Measurements from ENCODE around the gene NADK2. TPM values are rescaled to one million over a fixed set of nuclear protein-coding genes. Genes with fewer than 3 reads are reported as not detected.
"Not testable (repeated sequence)": the region's sequence is repeated elsewhere in the genome, so short reads cannot be mapped to it uniquely, and the experiment has no call there.

Gene NADK2
- total RNA-seq, 4 donors from 2014 or later, result 44.6 to 74.8 (median 59.5) TPM

DNA sequence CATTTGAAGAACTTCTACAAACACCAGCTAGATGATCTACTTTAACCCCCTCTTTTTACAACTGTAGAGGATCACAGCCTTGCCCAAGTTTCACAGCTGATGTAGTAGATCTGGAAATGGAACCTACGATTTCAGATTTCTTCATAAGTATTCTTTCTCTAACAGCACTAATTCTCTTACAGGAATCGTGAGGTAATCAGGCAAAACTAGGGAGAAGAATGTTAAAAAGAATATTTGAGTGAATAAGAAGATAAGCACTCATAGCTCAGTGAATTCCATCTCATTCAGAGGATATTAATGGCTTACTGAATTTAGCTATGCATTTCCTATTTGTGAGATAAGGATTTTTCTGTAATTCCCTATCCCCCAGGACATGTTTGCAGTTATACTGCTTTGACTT, 42.1 kb downstream of the NADK2 start:
- no peak overlapping the region for H3K4me3 ChIP-seq
- no peaks in the 10 kb centered on the region for H3K27me3 ChIP-seq
- H3K9me3 ChIP-seq, result no peaks in the 10 kb centered on the region
- H3K36me3 ChIP-seq, result peaks cover 41 to 86% (median 51%) of the 10 kb centered on the region in 4 donors
- DNase-seq (ENCODE audit: extremely low spot score), result no peak
- no peak for TF ChIP-seq EP300 (IDR thresholded peaks at IDR 0.05)
- TF ChIP-seq, protein P1, sequence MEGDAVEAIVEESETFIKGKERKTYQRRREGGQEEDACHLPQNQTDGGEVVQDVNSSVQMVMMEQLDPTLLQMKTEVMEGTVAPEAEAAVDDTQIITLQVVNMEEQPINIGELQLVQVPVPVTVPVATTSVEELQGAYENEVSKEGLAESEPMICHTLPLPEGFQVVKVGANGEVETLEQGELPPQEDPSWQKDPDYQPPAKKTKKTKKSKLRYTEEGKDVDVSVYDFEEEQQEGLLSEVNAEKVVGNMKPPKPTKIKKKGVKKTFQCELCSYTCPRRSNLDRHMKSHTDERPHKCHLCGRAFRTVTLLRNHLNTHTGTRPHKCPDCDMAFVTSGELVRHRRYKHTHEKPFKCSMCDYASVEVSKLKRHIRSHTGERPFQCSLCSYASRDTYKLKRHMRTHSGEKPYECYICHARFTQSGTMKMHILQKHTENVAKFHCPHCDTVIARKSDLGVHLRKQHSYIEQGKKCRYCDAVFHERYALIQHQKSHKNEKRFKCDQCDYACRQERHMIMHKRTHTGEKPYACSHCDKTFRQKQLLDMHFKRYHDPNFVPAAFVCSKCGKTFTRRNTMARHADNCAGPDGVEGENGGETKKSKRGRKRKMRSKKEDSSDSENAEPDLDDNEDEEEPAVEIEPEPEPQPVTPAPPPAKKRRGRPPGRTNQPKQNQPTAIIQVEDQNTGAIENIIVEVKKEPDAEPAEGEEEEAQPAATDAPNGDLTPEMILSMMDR (IDR thresholded peaks at IDR 0.05), result no peak
- no peak for TF ChIP-seq POLR2AphosphoS5 (IDR thresholded peaks at IDR 0.05)
- no peak for TF ChIP-seq POLR2A (IDR thresholded peaks at IDR 0.05; ENCODE audit: low read depth)
- WGBS, result 83% methylated on average over 2 of the region's 2 CpGs
- H3K27ac ChIP-seq (replicated peaks in 1 of 4), result no peak overlapping the region
- peaks cover 4 to 10% (median 5%) of the 10 kb centered on the region in 4 donors for H3K4me1 ChIP-seq
- intact Hi-C loops (cut with DNase I), result no loop called here

DNA sequence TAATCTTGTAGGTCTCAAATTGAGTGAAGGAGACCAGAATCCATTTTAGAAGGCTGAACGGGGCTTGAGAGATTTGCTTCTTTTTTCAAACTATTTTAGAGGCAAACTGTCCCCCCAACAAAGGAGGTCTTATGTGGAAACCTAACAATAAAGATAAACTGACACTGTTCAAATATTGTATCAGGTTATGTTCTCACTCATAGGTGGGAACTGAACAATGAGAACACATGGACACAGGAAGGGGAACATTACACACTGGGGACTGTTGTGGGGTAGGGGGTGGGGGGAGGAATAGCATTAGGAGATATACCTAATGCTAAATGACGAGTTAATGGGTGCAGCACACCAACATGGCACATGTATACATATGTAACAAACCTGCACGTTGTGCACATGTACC, 42.9 kb downstream of the NADK2 start:
- peaks cover 41 to 89% (median 57%) of the 10 kb centered on the region in 4 donors for H3K36me3 ChIP-seq
- H3K27me3 ChIP-seq; H3K4me3 ChIP-seq; intact Hi-C loops (cut with DNase I); DNase-seq (ENCODE audit: extremely low spot score); H3K9me3 ChIP-seq; H3K27ac ChIP-seq (replicated peaks in 1 of 4); H3K4me1 ChIP-seq: not testable (repeated sequence)
- WGBS, result 90% methylated on average over 3 of the region's 3 CpGs

DNA sequence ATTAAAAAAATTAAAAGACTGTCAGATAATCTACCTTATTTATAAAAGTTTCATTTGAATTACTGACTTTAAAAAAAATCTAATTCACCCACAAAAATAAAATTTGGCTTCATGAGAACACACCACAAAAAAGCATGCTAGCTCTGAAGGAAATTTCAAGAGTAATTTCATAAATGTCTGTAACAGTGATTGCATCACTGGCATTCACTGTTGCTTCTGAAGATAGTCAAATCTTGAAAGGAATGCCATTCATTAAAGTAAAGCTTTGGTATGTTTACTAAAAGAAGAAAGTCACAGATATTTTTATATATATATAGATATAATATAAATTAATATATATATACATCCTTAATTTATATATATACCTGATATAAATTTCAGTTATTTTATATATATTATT, 43.4 kb downstream of the NADK2 start:
- Histone ChIP-seq H3K9me3 (no peaks in the 10 kb centered on the region), H3K36me3 (peaks cover 41 to 89% (median 60%) of the 10 kb centered on the region in 4 donors), H3K4me1 (peaks cover 4 to 10% (median 5%) of the 10 kb centered on the region in 4 donors), H3K27ac (replicated peaks in 1 of 4) (no peak overlapping the region), H3K4me3 (no peak overlapping the region), H3K27me3 (no peaks in the 10 kb centered on the region)
- no peak for DNase-seq (ENCODE audit: extremely low spot score)
- TF ChIP-seq POLR2A (IDR thresholded peaks at IDR 0.05; ENCODE audit: low read depth) (no peak), EP300 (IDR thresholded peaks at IDR 0.05) (no peak), POLR2AphosphoS5 (IDR thresholded peaks at IDR 0.05) (no peak)
- intact Hi-C loops (cut with DNase I), result no loop called here

DNA sequence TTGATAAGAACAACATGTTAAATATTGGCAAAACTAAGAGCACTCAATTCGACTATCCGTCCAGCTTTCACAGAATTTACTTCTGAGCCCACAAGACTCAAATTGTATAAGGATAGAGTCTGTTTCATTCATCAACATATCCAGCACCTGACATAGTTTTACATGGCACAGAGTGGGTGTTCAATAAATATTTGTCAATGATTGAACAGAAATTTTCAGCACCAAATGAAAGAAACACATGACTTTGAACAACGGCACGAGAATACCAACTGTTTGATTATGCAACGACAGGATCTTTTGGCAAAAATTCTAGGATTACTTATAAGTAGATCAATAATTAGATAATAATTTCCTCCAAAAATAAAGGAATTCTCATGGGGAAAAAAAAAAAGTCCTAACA, 48.0 kb downstream of the NADK2 start:
- Histone ChIP-seq H3K27me3 (no peaks in the 10 kb centered on the region), H3K4me3 (no peak overlapping the region), H3K4me1 (no peaks in the 10 kb centered on the region), H3K9me3 (peaks cover 0 to 12% (median 11%) of the 10 kb centered on the region in 4 donors), H3K27ac (replicated peaks in 1 of 4) (no peak overlapping the region), H3K36me3 (peaks cover 28 to 86% (median 52%) of the 10 kb centered on the region in 4 donors)
- WGBS, result 96% methylated on average over 5 of the region's 5 CpGs
- no peak for DNase-seq (ENCODE audit: extremely low spot score)
- intact Hi-C loops (cut with DNase I), result no loop called here
- TF ChIP-seq POLR2AphosphoS5 (IDR thresholded peaks at IDR 0.05) (no peak), EP300 (IDR thresholded peaks at IDR 0.05) (no peak)

DNA sequence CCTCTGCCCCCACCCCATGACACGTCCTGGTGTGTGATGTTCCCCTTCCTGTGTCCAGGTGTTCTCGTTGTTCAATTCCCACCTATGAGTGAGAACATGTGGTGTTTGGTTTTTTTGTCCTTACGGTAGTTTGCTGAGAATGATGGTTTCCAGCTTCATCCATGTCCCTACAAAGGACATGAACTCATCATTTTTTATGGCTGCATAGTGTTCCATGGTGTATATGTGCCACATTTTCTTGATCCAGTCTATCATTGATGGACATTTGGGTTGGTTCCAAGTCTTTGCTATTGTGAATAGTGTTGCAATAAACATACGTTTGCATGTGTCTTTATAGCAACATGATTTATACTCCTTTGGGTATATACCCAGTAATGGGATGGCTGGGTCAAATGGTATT, 57.3 kb downstream of the NADK2 start:
- peaks cover 4 to 60% (median 19%) of the 10 kb centered on the region in 4 donors for H3K36me3 ChIP-seq
- H3K4me3 ChIP-seq, result not testable (repeated sequence)
- WGBS, result 66% methylated on average over 4 of the region's 4 CpGs

DNA sequence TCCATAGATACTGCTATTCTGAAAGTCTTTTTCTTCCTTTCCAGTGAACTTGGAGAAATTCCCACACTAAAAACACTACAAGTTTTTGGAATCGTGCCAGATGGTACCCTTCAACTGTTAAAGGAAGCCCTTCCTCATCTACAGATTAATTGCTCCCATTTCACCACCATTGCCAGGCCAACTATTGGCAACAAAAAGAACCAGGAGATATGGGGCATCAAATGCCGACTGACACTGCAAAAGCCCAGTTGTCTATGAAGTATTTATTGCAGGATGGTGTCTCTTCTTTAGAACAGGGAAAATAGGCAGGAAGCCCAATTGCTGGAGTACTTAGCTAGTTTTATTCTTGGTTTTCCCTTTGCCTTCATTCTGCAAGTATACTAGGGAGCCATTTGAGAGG, 60.0 kb downstream of the NADK2 start:
- TF ChIP-seq EP300 (IDR thresholded peaks at IDR 0.05) (no peak), POLR2AphosphoS5 (IDR thresholded peaks at IDR 0.05) (no peak), POLR2A (IDR thresholded peaks at IDR 0.05; ENCODE audit: low read depth) (no peak)
- TF ChIP-seq, protein P1 (IDR thresholded peaks at IDR 0.05), result no peak
- H3K9me3 ChIP-seq, result no peaks in the 10 kb centered on the region
- H3K4me1 ChIP-seq, result no peaks in the 10 kb centered on the region
- no peak for DNase-seq (ENCODE audit: extremely low spot score)
- intact Hi-C loops (cut with DNase I), result no loop called here
- 78% methylated on average over 2 of the region's 2 CpGs for WGBS
- no peak overlapping the region for H3K4me3 ChIP-seq
- H3K27ac ChIP-seq (replicated peaks in 1 of 4), result no peak overlapping the region
- no peaks in the 10 kb centered on the region for H3K27me3 ChIP-seq
- peaks cover 8 to 74% (median 31%) of the 10 kb centered on the region in 4 donors for H3K36me3 ChIP-seq

More for the DNA sequence above, 57.3 kb downstream of the NADK2 start:
- H3K27ac ChIP-seq (replicated peaks in 1 of 4); H3K9me3 ChIP-seq; H3K27me3 ChIP-seq; DNase-seq (ENCODE audit: extremely low spot score); H3K4me1 ChIP-seq; intact Hi-C loops (cut with DNase I): not testable (repeated sequence)
